HepG2 (cell line): ENCODE measurements around the gene IKZF4.

ENCODE experiments used
- ATRX ChIP-seq: sonication (generic); formaldehyde crosslinking; IDR thresholded peaks from 2 replicates; pipeline ENCODE4 v1.4.0; 2020; ENCODE audit warnings: missing genetic modification reagents, borderline replicate concordance
- CAMTA2 ChIP-seq: sonication (generic); formaldehyde crosslinking; IDR thresholded peaks from 2 replicates; pipeline ENCODE4 v1.4.0; 2020; ENCODE audit warnings: mild to moderate bottlenecking, missing genetic modification reagents, borderline replicate concordance
- CHD2 ChIP-seq: IDR thresholded peaks from 2 replicates; pipeline ENCODE4 v1.6.1; 2011; ENCODE audit warnings: low read depth, low read length, improper control_type of control experiment
- CREM ChIP-seq, 2 experiments: sonication (generic) in 1 of 2; formaldehyde crosslinking in 1 of 2; IDR thresholded peaks; 2 replicates each; pipeline versions ENCODE4 v1.4.0 to v1.6.1; 2016 to 2020; ENCODE audit warnings: antibody characterized with exemption in 1 of 2, mild to moderate bottlenecking in 1 of 2, missing genetic modification reagents in 1 of 2
- CTCF ChIP-seq: sonication (generic); formaldehyde crosslinking; IDR thresholded peaks from 2 replicates; pipeline ENCODE4 v1.5.0; 2020; ENCODE audit warnings: mild to moderate bottlenecking, missing genetic modification reagents, moderate library complexity
- HDAC6 ChIP-seq: fragments of 200-600 bp; sonication (generic); IDR thresholded peaks from 2 replicates; pipeline ENCODE4 v1.7.0; 2017; ENCODE audit warnings: mild to moderate bottlenecking, antibody characterized with exemption, low read length, low read depth
- JUNB ChIP-seq: sonication (generic); formaldehyde crosslinking; IDR thresholded peaks from 2 replicates; pipeline ENCODE4 v1.8.0; 2022; ENCODE audit warnings: missing genetic modification reagents, mild to moderate bottlenecking, borderline replicate concordance
- MYC ChIP-seq: sonication (generic); formaldehyde crosslinking; IDR thresholded peaks from 2 replicates; pipeline ENCODE4 v1.9.0; 2021; ENCODE audit warnings: missing genetic modification reagents, borderline replicate concordance
- NCOA2 ChIP-seq: sonication (generic); formaldehyde crosslinking; IDR thresholded peaks from 2 replicates; pipeline ENCODE4 v1.8.0; 2022; ENCODE audit warnings: inconsistent platforms
- ZMYM3 ChIP-seq: sonication (generic); formaldehyde crosslinking; IDR thresholded peaks from 2 replicates; pipeline ENCODE4 v1.5.1; 2020; ENCODE audit warnings: mild to moderate bottlenecking, missing genetic modification reagents
- ZNF121 ChIP-seq: sonication (generic); formaldehyde crosslinking; IDR thresholded peaks from 2 replicates; pipeline ENCODE4 v1.5.0; 2020; ENCODE audit warnings: mild to moderate bottlenecking, missing genetic modification reagents
- ZNF354B ChIP-seq: sonication (generic); formaldehyde crosslinking; IDR thresholded peaks from 2 replicates; pipeline ENCODE4 v1.8.0; 2022; ENCODE audit warnings: mild to moderate bottlenecking, missing genetic modification reagents
- TF ChIP-seq, protein P1 (sequence below): sonication (generic); formaldehyde crosslinking; IDR thresholded peaks from 2 replicates; pipeline ENCODE4 v1.4.0; 2020; ENCODE audit warnings: mild to moderate bottlenecking, missing genetic modification reagents, borderline replicate concordance
- TF ChIP-seq, protein P2 (sequence below): sonication (generic); formaldehyde crosslinking; IDR thresholded peaks from 2 replicates; pipeline ENCODE4 v1.4.0; 2020; ENCODE audit warnings: low read depth, missing genetic modification reagents

DNA sequence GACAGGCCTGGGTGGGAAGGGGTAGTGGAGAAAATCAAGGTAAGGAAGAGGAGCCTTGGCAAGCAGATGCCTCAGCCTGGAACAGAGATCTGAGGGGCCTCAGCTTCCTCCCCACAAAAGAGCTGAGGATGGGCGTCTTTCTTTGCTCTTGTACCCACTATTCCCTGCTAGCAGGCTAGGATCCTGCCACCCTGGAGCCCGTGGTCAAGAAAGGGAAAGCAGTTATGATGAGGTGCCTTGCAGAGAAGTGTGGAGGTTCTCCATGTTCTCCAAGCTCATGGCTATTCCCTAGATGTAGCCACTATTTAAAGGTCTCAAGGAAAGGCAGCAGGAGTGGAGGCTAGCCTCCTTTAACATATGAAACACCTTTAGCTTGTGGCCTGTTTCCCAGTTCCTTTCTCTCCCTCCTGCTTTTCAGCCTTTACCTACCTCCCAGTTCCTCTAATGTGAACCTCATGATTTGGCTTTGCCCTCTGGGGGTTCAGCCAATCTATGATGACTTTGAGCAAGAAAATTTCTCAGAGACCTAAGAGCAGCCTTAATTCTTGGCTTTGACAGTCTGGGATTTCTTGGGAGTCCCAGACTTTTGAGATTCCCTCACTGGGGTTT lies 1.1 kb downstream of the IKZF4 start:
- TF ChIP-seq CTCF = no peak
- TF ChIP-seq CAMTA2 = no peak
- TF ChIP-seq CHD2 = no peak
- no peak for TF ChIP-seq NCOA2 (CRISPR knock-in tag)
- TF ChIP-seq, protein P1, sequence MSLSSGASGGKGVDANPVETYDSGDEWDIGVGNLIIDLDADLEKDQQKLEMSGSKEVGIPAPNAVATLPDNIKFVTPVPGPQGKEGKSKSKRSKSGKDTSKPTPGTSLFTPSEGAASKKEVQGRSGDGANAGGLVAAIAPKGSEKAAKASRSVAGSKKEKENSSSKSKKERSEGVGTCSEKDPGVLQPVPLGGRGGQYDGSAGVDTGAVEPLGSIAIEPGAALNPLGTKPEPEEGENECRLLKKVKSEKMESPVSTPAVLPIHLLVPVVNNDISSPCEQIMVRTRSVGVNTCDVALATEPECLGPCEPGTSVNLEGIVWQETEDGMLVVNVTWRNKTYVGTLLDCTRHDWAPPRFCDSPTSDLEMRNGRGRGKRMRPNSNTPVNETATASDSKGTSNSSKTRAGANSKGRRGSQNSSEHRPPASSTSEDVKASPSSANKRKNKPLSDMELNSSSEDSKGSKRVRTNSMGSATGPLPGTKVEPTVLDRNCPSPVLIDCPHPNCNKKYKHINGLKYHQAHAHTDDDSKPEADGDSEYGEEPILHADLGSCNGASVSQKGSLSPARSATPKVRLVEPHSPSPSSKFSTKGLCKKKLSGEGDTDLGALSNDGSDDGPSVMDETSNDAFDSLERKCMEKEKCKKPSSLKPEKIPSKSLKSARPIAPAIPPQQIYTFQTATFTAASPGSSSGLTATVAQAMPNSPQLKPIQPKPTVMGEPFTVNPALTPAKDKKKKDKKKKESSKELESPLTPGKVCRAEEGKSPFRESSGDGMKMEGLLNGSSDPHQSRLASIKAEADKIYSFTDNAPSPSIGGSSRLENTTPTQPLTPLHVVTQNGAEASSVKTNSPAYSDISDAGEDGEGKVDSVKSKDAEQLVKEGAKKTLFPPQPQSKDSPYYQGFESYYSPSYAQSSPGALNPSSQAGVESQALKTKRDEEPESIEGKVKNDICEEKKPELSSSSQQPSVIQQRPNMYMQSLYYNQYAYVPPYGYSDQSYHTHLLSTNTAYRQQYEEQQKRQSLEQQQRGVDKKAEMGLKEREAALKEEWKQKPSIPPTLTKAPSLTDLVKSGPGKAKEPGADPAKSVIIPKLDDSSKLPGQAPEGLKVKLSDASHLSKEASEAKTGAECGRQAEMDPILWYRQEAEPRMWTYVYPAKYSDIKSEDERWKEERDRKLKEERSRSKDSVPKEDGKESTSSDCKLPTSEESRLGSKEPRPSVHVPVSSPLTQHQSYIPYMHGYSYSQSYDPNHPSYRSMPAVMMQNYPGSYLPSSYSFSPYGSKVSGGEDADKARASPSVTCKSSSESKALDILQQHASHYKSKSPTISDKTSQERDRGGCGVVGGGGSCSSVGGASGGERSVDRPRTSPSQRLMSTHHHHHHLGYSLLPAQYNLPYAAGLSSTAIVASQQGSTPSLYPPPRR (CRISPR knock-in tag) = no peak
- TF ChIP-seq ATRX (CRISPR knock-in tag) = no peak
- TF ChIP-seq CREM (IDR thresholded peaks at IDR 0.05) = no peak
- TF ChIP-seq CREM (CRISPR knock-in tag; IDR thresholded peaks at IDR 0.05) = no peak
- no peak for TF ChIP-seq ZMYM3 (CRISPR knock-in tag)
- no peak for TF ChIP-seq MYC (CRISPR knock-in tag)
- TF ChIP-seq JUNB (CRISPR knock-in tag) = no peak
- TF ChIP-seq, protein P2, sequence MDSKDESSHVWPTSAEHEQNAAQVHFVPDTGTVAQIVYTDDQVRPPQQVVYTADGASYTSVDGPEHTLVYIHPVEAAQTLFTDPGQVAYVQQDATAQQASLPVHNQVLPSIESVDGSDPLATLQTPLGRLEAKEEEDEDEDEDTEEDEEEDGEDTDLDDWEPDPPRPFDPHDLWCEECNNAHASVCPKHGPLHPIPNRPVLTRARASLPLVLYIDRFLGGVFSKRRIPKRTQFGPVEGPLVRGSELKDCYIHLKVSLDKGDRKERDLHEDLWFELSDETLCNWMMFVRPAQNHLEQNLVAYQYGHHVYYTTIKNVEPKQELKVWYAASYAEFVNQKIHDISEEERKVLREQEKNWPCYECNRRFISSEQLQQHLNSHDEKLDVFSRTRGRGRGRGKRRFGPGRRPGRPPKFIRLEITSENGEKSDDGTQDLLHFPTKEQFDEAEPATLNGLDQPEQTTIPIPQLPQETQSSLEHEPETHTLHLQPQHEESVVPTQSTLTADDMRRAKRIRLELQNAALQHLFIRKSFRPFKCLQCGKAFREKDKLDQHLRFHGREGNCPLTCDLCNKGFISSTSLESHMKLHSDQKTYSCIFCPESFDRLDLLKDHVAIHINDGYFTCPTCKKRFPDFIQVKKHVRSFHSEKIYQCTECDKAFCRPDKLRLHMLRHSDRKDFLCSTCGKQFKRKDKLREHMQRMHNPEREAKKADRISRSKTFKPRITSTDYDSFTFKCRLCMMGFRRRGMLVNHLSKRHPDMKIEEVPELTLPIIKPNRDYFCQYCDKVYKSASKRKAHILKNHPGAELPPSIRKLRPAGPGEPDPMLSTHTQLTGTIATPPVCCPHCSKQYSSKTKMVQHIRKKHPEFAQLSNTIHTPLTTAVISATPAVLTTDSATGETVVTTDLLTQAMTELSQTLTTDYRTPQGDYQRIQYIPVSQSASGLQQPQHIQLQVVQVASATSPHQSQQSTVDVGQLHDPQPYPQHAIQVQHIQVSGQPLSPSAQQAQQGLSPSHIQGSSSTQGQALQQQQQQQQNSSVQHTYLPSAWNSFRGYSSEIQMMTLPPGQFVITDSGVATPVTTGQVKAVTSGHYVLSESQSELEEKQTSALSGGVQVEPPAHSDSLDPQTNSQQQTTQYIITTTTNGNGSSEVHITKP = no peak
- no peak for TF ChIP-seq HDAC6
- no peak for TF ChIP-seq ZNF121 (CRISPR knock-in tag)
- TF ChIP-seq ZNF354B = no peak
